Measurements from ENCODE around the gene NKX1-1. TPM values are rescaled to one million over a fixed set of nuclear protein-coding genes. Genes with fewer than 3 reads are reported as not detected.

NKX1-1 gene
- total RNA-seq, 3 donors from 2014 or later = not detected

- H3K4me1 ChIP-seq = no peaks in the 10 kb centered on the region
- intact Hi-C loops (cut with DNase I; ENCODE audit: low total_unique reads) = no loop called here
- peak in 1 of 2 donors; percentile 10 for DNase-seq (ENCODE audit: low spot score in 2 of 2)
- H3K27ac ChIP-seq = no peak overlapping the region
- H3K27me3 ChIP-seq = peaks cover 0 to 96% of the 10 kb centered on the region in 2 donors
- H3K36me3 ChIP-seq = no peaks in the 10 kb centered on the region
- no peak overlapping the region for H3K4me3 ChIP-seq
- no peaks in the 10 kb centered on the region for H3K9me3 ChIP-seq
- TF ChIP-seq POLR2A (IDR thresholded peaks at IDR 0.05) (no peak), POLR2AphosphoS5 (IDR thresholded peaks at IDR 0.05) (no peak), CTCF (IDR thresholded peaks at IDR 0.05) (no peak)
These were observed 3.5 kb upstream of the NKX1-1 start for GRCh38 chr4:1409491-1410425.

GRCh38 chr4:1409079-1409478 lies 2.8 kb upstream of the NKX1-1 start:
- intact Hi-C loops (cut with DNase I; ENCODE audit: low total_unique reads) = no loop called here
- no peaks in the 10 kb centered on the region for H3K9me3 ChIP-seq
- peaks cover 0 to 100% of the 10 kb centered on the region in 2 donors for H3K27me3 ChIP-seq
- no peak overlapping the region for H3K27ac ChIP-seq
- TF ChIP-seq CTCF (IDR thresholded peaks at IDR 0.05) (no peak), POLR2AphosphoS5 (IDR thresholded peaks at IDR 0.05) (no peak), POLR2A (IDR thresholded peaks at IDR 0.05) (no peak)
- no peaks in the 10 kb centered on the region for H3K36me3 ChIP-seq
- no peak overlapping the region for H3K4me3 ChIP-seq
- H3K4me1 ChIP-seq = no peaks in the 10 kb centered on the region
- DNase-seq (ENCODE audit: low spot score in 2 of 2) = peak in 1 of 2 donors; percentile 40

GRCh38 chr4:1408418-1408817 lies 2.2 kb upstream of the NKX1-1 start:
- Histone ChIP-seq H3K4me1 (no peaks in the 10 kb centered on the region), H3K9me3 (no peaks in the 10 kb centered on the region), H3K27ac (no peak overlapping the region), H3K4me3 (no peak overlapping the region), H3K27me3 (peaks cover 0 to 100% of the 10 kb centered on the region in 2 donors), H3K36me3 (no peaks in the 10 kb centered on the region)
- peak in 1 of 2 donors; percentile 34 for DNase-seq (ENCODE audit: low spot score in 2 of 2)
- TF ChIP-seq POLR2A (IDR thresholded peaks at IDR 0.05) (no peak), POLR2AphosphoS5 (IDR thresholded peaks at IDR 0.05) (no peak), CTCF (IDR thresholded peaks at IDR 0.05) (no peak)
- intact Hi-C loops (cut with DNase I; ENCODE audit: low total_unique reads) = no loop called here

GRCh38 chr4:1407657-1408333 lies 1.6 kb upstream of the NKX1-1 start:
- no peaks in the 10 kb centered on the region for H3K36me3 ChIP-seq
- H3K27ac ChIP-seq = no peak overlapping the region
- intact Hi-C loops (cut with DNase I; ENCODE audit: low total_unique reads) = no loop called here
- no peaks in the 10 kb centered on the region for H3K4me1 ChIP-seq
- H3K4me3 ChIP-seq = no peak overlapping the region
- peak in 1 of 2 donors; percentile 34 for DNase-seq (ENCODE audit: low spot score in 2 of 2)
- peaks cover 0 to 100% of the 10 kb centered on the region in 2 donors for H3K27me3 ChIP-seq
- TF ChIP-seq POLR2AphosphoS5 (IDR thresholded peaks at IDR 0.05) (no peak), CTCF (IDR thresholded peaks at IDR 0.05) (no peak), POLR2A (IDR thresholded peaks at IDR 0.05) (no peak)
- no peaks in the 10 kb centered on the region for H3K9me3 ChIP-seq
